ENCODE results near the gene PTPRJ.

Gene PTPRJ

GRCh38 chr11:48064306-48064705 is 83.9 kb downstream of the PTPRJ start:
- no peaks in the 10 kb centered on the region for H3K79me2 ChIP-seq (ENCODE audit: insufficient read depth, low read length)
- no peaks in the 10 kb centered on the region for H3K9me3 ChIP-seq (ENCODE audit: insufficient read depth, low read depth, low read length)
- peaks cover 6% of the 10 kb centered on the region for H3K4me1 ChIP-seq (ENCODE audit: insufficient read depth, low read length, poor library complexity, severe bottlenecking)
- no peaks in the 10 kb centered on the region for H3K36me3 ChIP-seq (ENCODE audit: insufficient read depth, low read length)
- H4K20me1 ChIP-seq (ENCODE audit: insufficient read depth, low read length, poor library complexity, severe bottlenecking): no peaks in the 10 kb centered on the region
- H3K9ac ChIP-seq (ENCODE audit: low read depth, low read length, poor library complexity, severe bottlenecking): no peak overlapping the region
- no peaks in the 10 kb centered on the region for H3K27me3 ChIP-seq (ENCODE audit: insufficient read depth, low read length, poor library complexity, severe bottlenecking)
- H3K9me2 ChIP-seq (replicated peaks; ENCODE audit: low read depth, low read length): no peaks in the 10 kb centered on the region
- TF ChIP-seq, protein P1, sequence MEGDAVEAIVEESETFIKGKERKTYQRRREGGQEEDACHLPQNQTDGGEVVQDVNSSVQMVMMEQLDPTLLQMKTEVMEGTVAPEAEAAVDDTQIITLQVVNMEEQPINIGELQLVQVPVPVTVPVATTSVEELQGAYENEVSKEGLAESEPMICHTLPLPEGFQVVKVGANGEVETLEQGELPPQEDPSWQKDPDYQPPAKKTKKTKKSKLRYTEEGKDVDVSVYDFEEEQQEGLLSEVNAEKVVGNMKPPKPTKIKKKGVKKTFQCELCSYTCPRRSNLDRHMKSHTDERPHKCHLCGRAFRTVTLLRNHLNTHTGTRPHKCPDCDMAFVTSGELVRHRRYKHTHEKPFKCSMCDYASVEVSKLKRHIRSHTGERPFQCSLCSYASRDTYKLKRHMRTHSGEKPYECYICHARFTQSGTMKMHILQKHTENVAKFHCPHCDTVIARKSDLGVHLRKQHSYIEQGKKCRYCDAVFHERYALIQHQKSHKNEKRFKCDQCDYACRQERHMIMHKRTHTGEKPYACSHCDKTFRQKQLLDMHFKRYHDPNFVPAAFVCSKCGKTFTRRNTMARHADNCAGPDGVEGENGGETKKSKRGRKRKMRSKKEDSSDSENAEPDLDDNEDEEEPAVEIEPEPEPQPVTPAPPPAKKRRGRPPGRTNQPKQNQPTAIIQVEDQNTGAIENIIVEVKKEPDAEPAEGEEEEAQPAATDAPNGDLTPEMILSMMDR (conservative IDR thresholded peaks at IDR 0.05; ENCODE audit: low read length): no peak
- no peak for TF ChIP-seq EZH2phosphoT487 (IDR thresholded peaks at IDR 0.05; ENCODE audit: borderline replicate concordance)
- H3K4me3 ChIP-seq (ENCODE audit: low read length, poor library complexity, severe bottlenecking): no peak overlapping the region
- H3K4me2 ChIP-seq (ENCODE audit: low read depth, low read length, poor library complexity, severe bottlenecking): no peak overlapping the region
- no peaks in the 10 kb centered on the region for H3F3A ChIP-seq (ENCODE audit: low read depth)
- no peak overlapping the region for H2AFZ ChIP-seq (ENCODE audit: low read length)

GRCh38 chr11:48066881-48067800 is 86.8 kb downstream of the PTPRJ start:
- Histone ChIP-seq H3K79me2 (ENCODE audit: insufficient read depth, low read length) (no peaks in the 10 kb centered on the region), H3K9me3 (ENCODE audit: insufficient read depth, low read depth, low read length) (no peaks in the 10 kb centered on the region), H3F3A (ENCODE audit: low read depth) (no peaks in the 10 kb centered on the region), H3K9me2 (replicated peaks; ENCODE audit: low read depth, low read length) (no peaks in the 10 kb centered on the region), H3K9ac (ENCODE audit: low read depth, low read length, poor library complexity, severe bottlenecking) (no peak overlapping the region), H3K4me3 (ENCODE audit: low read length, poor library complexity, severe bottlenecking) (no peak overlapping the region), H3K36me3 (ENCODE audit: insufficient read depth, low read length) (no peaks in the 10 kb centered on the region), H3K4me2 (ENCODE audit: low read depth, low read length, poor library complexity, severe bottlenecking) (no peak overlapping the region), H3K27me3 (ENCODE audit: insufficient read depth, low read length, poor library complexity, severe bottlenecking) (no peaks in the 10 kb centered on the region), H2AFZ (ENCODE audit: low read length) (no peak overlapping the region), H4K20me1 (ENCODE audit: insufficient read depth, low read length, poor library complexity, severe bottlenecking) (no peaks in the 10 kb centered on the region), H3K4me1 (ENCODE audit: insufficient read depth, low read length, poor library complexity, severe bottlenecking) (no peaks in the 10 kb centered on the region)
- TF ChIP-seq, protein P1 (conservative IDR thresholded peaks at IDR 0.05; ENCODE audit: low read length): no peak
- no peak for TF ChIP-seq EZH2phosphoT487 (IDR thresholded peaks at IDR 0.05; ENCODE audit: borderline replicate concordance)

GRCh38 chr11:48073031-48073861 is 92.9 kb downstream of the PTPRJ start:
- no peak overlapping the region for H3K4me2 ChIP-seq (ENCODE audit: low read depth, low read length, poor library complexity, severe bottlenecking)

More at GRCh38 chr11:48073031-48073861, 92.9 kb downstream of the PTPRJ start:
- no peaks in the 10 kb centered on the region for H3K9me3 ChIP-seq (ENCODE audit: insufficient read depth, low read depth, low read length)
- TF ChIP-seq, protein P1 (conservative IDR thresholded peaks at IDR 0.05; ENCODE audit: low read length): no peak
- TF ChIP-seq EZH2phosphoT487 (IDR thresholded peaks at IDR 0.05; ENCODE audit: borderline replicate concordance): no peak
- H3F3A ChIP-seq (ENCODE audit: low read depth): no peaks in the 10 kb centered on the region
- no peaks in the 10 kb centered on the region for H4K20me1 ChIP-seq (ENCODE audit: insufficient read depth, low read length, poor library complexity, severe bottlenecking)
- no peaks in the 10 kb centered on the region for H3K4me1 ChIP-seq (ENCODE audit: insufficient read depth, low read length, poor library complexity, severe bottlenecking)
- H3K27me3 ChIP-seq (ENCODE audit: insufficient read depth, low read length, poor library complexity, severe bottlenecking): no peaks in the 10 kb centered on the region
- no peak overlapping the region for H2AFZ ChIP-seq (ENCODE audit: low read length)
- no peaks in the 10 kb centered on the region for H3K79me2 ChIP-seq (ENCODE audit: insufficient read depth, low read length)
- H3K36me3 ChIP-seq (ENCODE audit: insufficient read depth, low read length): no peaks in the 10 kb centered on the region
- no peak overlapping the region for H3K9ac ChIP-seq (ENCODE audit: low read depth, low read length, poor library complexity, severe bottlenecking)
- H3K4me3 ChIP-seq (ENCODE audit: low read length, poor library complexity, severe bottlenecking): no peak overlapping the region
- H3K9me2 ChIP-seq (replicated peaks; ENCODE audit: low read depth, low read length): no peaks in the 10 kb centered on the region

Data from Loucy (cell line).